Endodermal cell (in vitro differentiated cells): ENCODE data around the gene DYNC1I1. TPM values are rescaled to one million over a fixed set of nuclear protein-coding genes. Genes with fewer than 3 reads are reported as not detected.

ENCODE experiments used
- DNase-seq: peaks from one replicate; pipeline ENCODE4 v3.0.0-alpha.2; 2017
- H3K27ac ChIP-seq: 2 replicates; pipeline ENCODE4 v1.5.1; 2013; ENCODE audit warnings: mild to moderate bottlenecking, low read depth, low read length, moderate library complexity
- H3K27me3 ChIP-seq: 2 replicates; pipeline ENCODE4 v1.6.1; 2013; ENCODE audit warnings: mild to moderate bottlenecking, low read length, moderate library complexity; ENCODE audit not compliant: insufficient read depth, control insufficient read depth, poor library complexity, severe bottlenecking
- H3K36me3 ChIP-seq: 2 replicates; pipeline ENCODE4 v1.7.0; 2013; ENCODE audit warnings: mild to moderate bottlenecking, low read length, moderate library complexity; ENCODE audit not compliant: control insufficient read depth, insufficient read depth
- H3K4me1 ChIP-seq: one replicate; pipeline ENCODE4 v1.7.0; 2013; ENCODE audit warnings: low read length; ENCODE audit not compliant: control insufficient read depth, insufficient read depth
- H3K4me3 ChIP-seq: 2 replicates; pipeline ENCODE4 v1.5.1; 2013; ENCODE audit warnings: mild to moderate bottlenecking, low read length, moderate library complexity
- H3K9ac ChIP-seq: 2 replicates; pipeline ENCODE4 v1.6.1; 2013; ENCODE audit warnings: mild to moderate bottlenecking, low read length, moderate library complexity; ENCODE audit not compliant: poor library complexity, severe bottlenecking; ENCODE audit errors: extremely low read depth
- H3K9me3 ChIP-seq: 2 replicates; pipeline ENCODE4 v1.6.1; 2013; ENCODE audit warnings: mild to moderate bottlenecking, low read length, moderate library complexity; ENCODE audit not compliant: control insufficient read depth
- H3K27ac Mint-ChIP-seq: 2 replicates; pipeline ENCODE4 v1.8.0; 2020; ENCODE audit warnings: mixed read lengths
- H3K27me3 Mint-ChIP-seq: 2 replicates; pipeline ENCODE4 v1.8.0; 2021; ENCODE audit warnings: mild to moderate bottlenecking, mixed read lengths; ENCODE audit not compliant: insufficient read depth
- H3K36me3 Mint-ChIP-seq: 2 replicates; pipeline ENCODE4 v1.8.0; 2020; ENCODE audit warnings: low read depth, mixed read lengths
- H3K4me1 Mint-ChIP-seq: 2 replicates; pipeline ENCODE4 v1.8.0; 2020; ENCODE audit warnings: mixed read lengths
- H3K4me3 Mint-ChIP-seq: 2 replicates; pipeline ENCODE4 v1.8.0; 2020; ENCODE audit warnings: mild to moderate bottlenecking, moderate library complexity, mixed read lengths
- H3K9me3 Mint-ChIP-seq: 2 replicates; pipeline ENCODE4 v1.8.0; 2020; ENCODE audit warnings: mild to moderate bottlenecking, mixed read lengths
- CTCF ChIP-seq: fragments of 200-600 bp; sonication (generic); conservative IDR thresholded peaks from 2 replicates; pipeline ENCODE4 v1.5.0; 2021; ENCODE audit warnings: antibody characterized with exemption, mild to moderate bottlenecking
- WGBS, 2 experiments: methylation state at CpG; one replicate each; pipeline versions ENCODE4 v1.1.5 to v1.1.7; 2013; ENCODE audit warnings: missing lambda C conversion rate in 2 of 2, mixed read lengths in 1 of 2; ENCODE audit not compliant: insufficient coverage in 1 of 2, insufficient read length in 1 of 2; 5-methylcytosine and 5-hydroxymethylcytosine counted together
- total RNA-seq, 2 donors: library from RNA; stranded (reverse); fragmentation: NEBNext Ultra II Directional in 1 of 2; extraction: Animal tissue kit (Norgen Biotek cat#: 25700) in 1 of 2; gene quantifications; 2 replicates in 1 of 2; 3 replicates in 1 of 2; pipeline ENCODE4 v1.2.1, GENCODE V29; 2021

The DYNC1I1 gene
- total RNA-seq, 2 donors from 2014 or later = 6.5 to 7.2 TPM

GRCh38 chr7:95811846-95812445, 39.6 kb downstream of the DYNC1I1 start:
- Histone ChIP-seq H3K9me3 (no peaks in the 10 kb centered on the region), H3K4me1 (no peaks in the 10 kb centered on the region), H3K36me3 (peaks cover 8% of the 10 kb centered on the region), H3K27me3 (no peaks in the 10 kb centered on the region), H3K9ac (no peak overlapping the region), H3K4me3 (no peak overlapping the region), H3K27ac (no peak overlapping the region)
- Mint-ChIP-seq H3K27me3 (no peaks in the 10 kb centered on the region), H3K4me3 (no peak overlapping the region), H3K9me3 (no peaks in the 10 kb centered on the region), H3K36me3 (no peaks in the 10 kb centered on the region), H3K27ac (no peak overlapping the region), H3K4me1 (no peaks in the 10 kb centered on the region)
- 73 to 85% methylated on average over 2 to 5 of the region's 5 CpGs for WGBS, 2 experiments
- no peak for TF ChIP-seq CTCF
- DNase-seq = no peak

- no peaks in the 10 kb centered on the region for H3K36me3 Mint-ChIP-seq
- H3K9ac ChIP-seq = no peak overlapping the region
- no peaks in the 10 kb centered on the region for H3K27me3 Mint-ChIP-seq
- H3K9me3 ChIP-seq = no peaks in the 10 kb centered on the region
- H3K4me3 Mint-ChIP-seq = no peak overlapping the region
- peaks cover 8% of the 10 kb centered on the region for H3K36me3 ChIP-seq
- no peaks in the 10 kb centered on the region for H3K27me3 ChIP-seq
- TF ChIP-seq CTCF = no peak
- DNase-seq = no peak
- no peak overlapping the region for H3K27ac Mint-ChIP-seq
- no peak overlapping the region for H3K4me3 ChIP-seq
- no peaks in the 10 kb centered on the region for H3K4me1 ChIP-seq
- WGBS, 2 experiments = 97 to 100% methylated on average over 3 of the region's 3 CpGs
- H3K4me1 Mint-ChIP-seq = no peaks in the 10 kb centered on the region
- H3K9me3 Mint-ChIP-seq = no peaks in the 10 kb centered on the region
- H3K27ac ChIP-seq = no peak overlapping the region
Observed at GRCh38 chr7:95814721-95815120, 42.4 kb downstream of the DYNC1I1 start.

GRCh38 chr7:95817866-95818640, 45.7 kb downstream of the DYNC1I1 start:
- no peaks in the 10 kb centered on the region for H3K27me3 ChIP-seq
- no peak overlapping the region for H3K27ac Mint-ChIP-seq
- WGBS, 2 experiments = 79 to 100% methylated on average over 1 to 5 of the region's 6 CpGs
- no peaks in the 10 kb centered on the region for H3K36me3 Mint-ChIP-seq
- no peak for TF ChIP-seq CTCF
- DNase-seq = no peak
- H3K4me1 Mint-ChIP-seq = peaks cover 7% of the 10 kb centered on the region
- no peaks in the 10 kb centered on the region for H3K4me1 ChIP-seq
- H3K9ac ChIP-seq = no peak overlapping the region
- H3K27ac ChIP-seq = no peak overlapping the region
- no peaks in the 10 kb centered on the region for H3K27me3 Mint-ChIP-seq
- H3K9me3 ChIP-seq = no peaks in the 10 kb centered on the region
- H3K4me3 Mint-ChIP-seq = no peak overlapping the region
- H3K36me3 ChIP-seq = no peaks in the 10 kb centered on the region
- H3K4me3 ChIP-seq = no peak overlapping the region
- H3K9me3 Mint-ChIP-seq = no peaks in the 10 kb centered on the region
